RWPE1 (cell line): ENCODE data around the gene KIAA1217.

Source experiments
- CTCF ChIA-PET: fragments of 350-600 bp; sonication (Branson Sonifier 250); formaldehyde crosslinking; extraction: SDS; loops from one replicate; lab custom pipeline; 2021; lab: Yijun Ruan, JAX
- POLR2A ChIA-PET: fragments of 400-600 bp; formaldehyde crosslinking; extraction: SDS; loops from one replicate; lab custom pipeline; 2020; ENCODE audit warnings: antibody characterized with exemption; ENCODE audit not compliant: low non-redundant PET; lab: Yijun Ruan, JAX
- DNase-seq: peaks from one replicate; pipeline ENCODE4 v3.0.0; 2012; ENCODE audit warnings: low spot score
- H3K27ac ChIP-seq: fragments of 450-650 bp; 2 replicates; pipeline ENCODE4 v1.5.1; 2017
- TF ChIP-seq, protein P1 (sequence below): fragments of 450-650 bp; conservative IDR thresholded peaks from 2 replicates; pipeline ENCODE4 v1.5.1; 2017; ENCODE audit warnings: low read depth, mild to moderate bottlenecking

The KIAA1217 gene

DNA sequence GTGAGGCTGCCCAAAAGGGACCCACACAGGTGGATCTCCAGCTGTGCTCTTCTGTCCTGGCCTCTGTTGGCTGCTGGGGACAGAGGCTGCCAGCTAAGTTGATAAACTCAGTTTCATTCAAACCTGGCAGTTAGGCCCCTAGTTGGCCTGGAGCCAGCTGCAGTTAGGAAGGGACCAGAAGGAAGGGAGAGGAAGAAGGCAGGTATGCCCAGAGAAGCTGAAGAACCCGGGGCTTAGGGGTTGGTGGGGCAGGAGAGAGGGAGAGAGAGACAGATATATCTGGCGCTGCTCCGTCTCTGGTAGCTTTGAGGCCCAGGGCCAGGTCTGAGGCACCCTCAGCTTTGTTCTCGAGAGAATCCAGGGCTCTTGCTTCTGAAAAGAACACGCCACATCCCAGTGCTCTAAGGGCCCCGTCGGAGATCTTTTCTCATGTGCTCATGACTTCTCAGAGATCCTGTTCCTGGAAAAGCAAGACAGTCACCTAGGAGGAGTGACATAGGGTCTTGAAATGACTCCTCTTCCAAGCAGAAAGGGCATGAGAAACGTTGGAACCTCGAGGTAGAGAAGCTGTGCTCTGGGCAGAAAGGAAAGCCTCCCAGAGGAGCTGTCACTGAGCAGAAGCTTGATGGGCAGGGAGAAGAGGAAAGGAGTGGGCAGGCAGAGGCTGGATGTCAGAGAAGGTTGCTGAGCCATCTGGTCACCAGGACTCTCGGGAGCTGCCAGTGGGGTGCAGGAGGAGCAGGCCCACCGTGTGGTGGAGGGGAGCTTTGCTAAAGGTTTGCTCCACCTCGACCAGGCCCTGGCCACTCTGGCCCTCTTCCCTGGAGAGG, 361.1 kb downstream of the KIAA1217 start:
- H3K27ac ChIP-seq: no peak overlapping the region
- DNase-seq: no peak
- CTCF ChIA-PET: no interaction called here
- POLR2A ChIA-PET: no interaction called here
- TF ChIP-seq, protein P1, sequence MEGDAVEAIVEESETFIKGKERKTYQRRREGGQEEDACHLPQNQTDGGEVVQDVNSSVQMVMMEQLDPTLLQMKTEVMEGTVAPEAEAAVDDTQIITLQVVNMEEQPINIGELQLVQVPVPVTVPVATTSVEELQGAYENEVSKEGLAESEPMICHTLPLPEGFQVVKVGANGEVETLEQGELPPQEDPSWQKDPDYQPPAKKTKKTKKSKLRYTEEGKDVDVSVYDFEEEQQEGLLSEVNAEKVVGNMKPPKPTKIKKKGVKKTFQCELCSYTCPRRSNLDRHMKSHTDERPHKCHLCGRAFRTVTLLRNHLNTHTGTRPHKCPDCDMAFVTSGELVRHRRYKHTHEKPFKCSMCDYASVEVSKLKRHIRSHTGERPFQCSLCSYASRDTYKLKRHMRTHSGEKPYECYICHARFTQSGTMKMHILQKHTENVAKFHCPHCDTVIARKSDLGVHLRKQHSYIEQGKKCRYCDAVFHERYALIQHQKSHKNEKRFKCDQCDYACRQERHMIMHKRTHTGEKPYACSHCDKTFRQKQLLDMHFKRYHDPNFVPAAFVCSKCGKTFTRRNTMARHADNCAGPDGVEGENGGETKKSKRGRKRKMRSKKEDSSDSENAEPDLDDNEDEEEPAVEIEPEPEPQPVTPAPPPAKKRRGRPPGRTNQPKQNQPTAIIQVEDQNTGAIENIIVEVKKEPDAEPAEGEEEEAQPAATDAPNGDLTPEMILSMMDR: no peak

DNA sequence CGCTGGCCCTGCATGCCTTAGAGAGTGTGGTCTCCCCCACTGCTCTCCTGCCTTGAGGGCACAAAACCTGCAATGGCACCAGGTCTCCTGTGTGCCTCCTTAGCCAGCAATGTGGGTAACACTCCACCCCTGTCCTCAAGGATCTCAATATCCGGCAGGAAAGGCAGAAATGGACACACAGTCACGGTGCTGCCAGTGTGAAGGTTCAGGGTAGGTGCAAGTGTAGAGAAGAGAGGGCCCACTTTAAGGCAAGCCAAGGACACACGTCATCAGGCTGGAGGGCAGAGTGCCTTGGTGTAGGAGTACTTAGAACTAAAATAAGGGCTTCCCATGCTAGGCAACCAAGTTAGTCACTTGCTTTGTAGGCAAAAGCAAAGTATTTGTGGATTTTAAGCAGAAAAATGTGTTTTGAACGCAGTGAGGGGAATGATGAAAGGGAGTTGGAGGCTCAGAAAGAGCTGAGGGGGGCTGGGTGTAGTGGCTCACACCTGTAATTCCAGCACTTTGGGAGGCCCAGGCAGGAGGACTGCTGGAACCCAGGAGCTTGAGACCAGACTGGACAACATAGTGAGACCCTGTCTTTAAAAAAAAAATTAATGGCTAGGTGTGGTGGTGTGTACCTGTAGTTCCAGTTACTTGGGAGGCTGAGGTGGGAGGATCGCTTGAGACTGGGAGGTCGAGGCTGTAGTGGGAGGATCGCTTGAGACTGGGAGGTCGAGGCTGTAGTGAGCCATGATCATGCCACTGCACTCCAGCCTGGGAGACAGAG, 361.9 kb downstream of the KIAA1217 start:
- TF ChIP-seq, protein P1: no peak
- no peak overlapping the region for H3K27ac ChIP-seq
- no peak for DNase-seq
- CTCF ChIA-PET: no interaction called here
- POLR2A ChIA-PET: no interaction called here

DNA sequence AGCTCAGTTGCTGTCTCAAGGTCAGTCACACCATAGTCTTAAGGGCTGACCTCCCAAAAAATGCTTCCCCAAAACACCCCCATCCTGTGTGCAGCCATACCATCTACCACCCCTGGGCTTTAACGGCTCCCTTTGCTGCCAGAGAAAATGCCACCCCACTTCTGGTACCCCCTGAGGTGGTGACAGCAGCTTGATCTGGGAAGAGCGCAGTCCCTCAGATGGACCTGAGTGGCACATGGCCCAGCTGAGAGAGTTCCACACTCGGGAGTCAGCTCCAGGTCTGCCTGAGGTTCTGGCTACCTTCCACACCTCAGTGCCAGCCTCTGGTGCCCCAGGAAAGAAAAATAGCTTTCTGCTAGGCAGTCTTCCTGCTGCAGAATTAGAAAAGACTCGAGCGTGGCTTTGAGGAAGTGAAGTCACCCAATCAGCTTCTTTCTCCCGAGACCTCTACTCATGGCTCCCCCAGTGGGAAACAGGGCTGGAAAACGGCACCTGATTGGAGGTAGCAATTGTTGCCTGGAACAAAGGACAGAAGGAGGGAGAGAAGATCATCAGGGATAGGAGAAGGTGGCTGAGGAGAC, 363.0 kb downstream of the KIAA1217 start:
- TF ChIP-seq, protein P1: no peak
- DNase-seq: no peak
- ChIA-PET CTCF (no interaction called here), POLR2A (no interaction called here)
- no peak overlapping the region for H3K27ac ChIP-seq

DNA sequence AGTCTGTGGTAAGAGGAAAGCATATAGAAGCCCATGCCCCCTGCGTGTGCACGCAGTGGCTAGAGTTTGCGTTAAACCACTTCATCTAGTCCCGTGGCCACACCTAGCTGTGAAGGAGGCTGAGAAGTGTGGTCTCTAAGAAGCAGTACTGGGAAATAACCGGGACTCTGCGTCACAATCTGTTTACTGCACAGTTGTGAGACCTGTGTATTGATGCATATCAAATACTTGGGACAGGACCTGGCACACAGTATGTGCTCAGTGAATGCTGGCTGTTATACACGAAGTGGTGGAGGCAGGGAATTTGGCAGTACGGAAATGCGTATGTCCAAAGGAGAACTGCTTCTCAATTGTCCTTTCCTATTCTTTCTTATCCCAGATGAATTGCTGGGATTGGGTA, 365.2 kb downstream of the KIAA1217 start:
- CTCF ChIA-PET: no interaction called here
- POLR2A ChIA-PET: no interaction called here
- H3K27ac ChIP-seq: no peak overlapping the region
- TF ChIP-seq, protein P1: no peak
- DNase-seq: no peak

DNA sequence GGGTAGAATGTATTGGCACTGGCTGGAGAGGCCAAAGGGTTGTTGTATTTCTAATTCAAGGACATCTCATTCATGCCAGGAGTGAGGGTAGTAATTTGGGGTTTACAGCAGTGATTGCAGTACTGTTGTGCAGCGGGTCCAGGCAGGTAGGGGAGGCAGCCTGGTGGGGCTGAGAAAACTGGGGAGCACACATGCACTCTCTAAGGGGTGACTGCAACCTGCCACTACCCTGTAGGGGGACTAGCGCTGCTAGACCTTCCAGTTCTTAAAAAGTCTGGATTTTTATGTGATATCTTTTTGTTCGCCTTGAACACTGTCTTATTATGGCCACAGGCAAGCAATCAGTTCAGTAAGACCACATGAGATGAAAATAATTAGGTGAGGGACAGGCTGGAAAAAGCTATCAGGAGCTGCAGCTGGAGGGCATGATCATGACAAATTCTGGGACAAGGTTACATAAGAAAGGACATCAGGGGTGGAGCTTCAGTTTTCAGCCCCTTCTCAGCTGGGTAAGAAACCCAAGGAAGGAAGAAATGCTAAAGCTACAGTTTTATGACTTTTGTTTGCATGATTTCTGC, 365.7 kb downstream of the KIAA1217 start:
- ChIA-PET CTCF (no interaction called here), POLR2A (no interaction called here)
- H3K27ac ChIP-seq: no peak overlapping the region
- TF ChIP-seq, protein P1: no peak
- DNase-seq: no peak

DNA sequence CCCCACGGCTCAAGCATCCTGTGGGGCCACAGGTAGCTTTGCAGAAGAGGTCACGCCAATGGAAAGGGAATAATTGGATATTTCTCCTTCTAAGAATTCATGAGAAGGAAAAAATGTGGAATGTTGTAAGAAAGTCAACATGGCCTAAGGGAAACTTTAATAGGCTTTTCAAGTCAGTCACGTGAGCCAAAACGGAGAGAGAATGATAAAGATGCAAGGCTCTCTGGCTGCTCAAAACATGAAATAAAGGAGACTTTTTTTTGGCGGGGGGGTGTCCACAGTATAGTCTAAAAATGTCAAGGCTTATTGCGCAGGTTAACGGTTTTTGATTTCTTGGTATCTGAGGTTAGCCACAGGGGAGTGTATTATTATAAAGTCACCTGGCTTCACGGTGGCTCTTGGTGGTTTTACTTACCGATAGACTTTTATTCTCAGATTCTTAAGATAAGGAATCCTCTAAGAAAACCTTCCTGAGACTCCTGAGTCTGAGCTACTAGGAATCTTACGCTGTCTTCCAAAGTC, 366.6 kb downstream of the KIAA1217 start:
- no peak overlapping the region for H3K27ac ChIP-seq
- ChIA-PET CTCF (interaction anchor here (0.6 kb wide), 1 partner anchor 52 kb away, joined by 3 read pairs; no protein-coding TSS in a partner anchor), POLR2A (no interaction called here)
- DNase-seq: no peak
- TF ChIP-seq, protein P1: no peak
